H9 (cell line): ENCODE data around the gene FAM217B. TPM values are rescaled to one million over a fixed set of nuclear protein-coding genes. Genes with fewer than 3 reads are reported as not detected.

Experiments
- DNase-seq: peaks from one replicate; pipeline ENCODE4 v3.0.0-alpha.2; 2017
- H2AFZ ChIP-seq: one replicate; pipeline ENCODE4 v1.6.1; 2013; ENCODE audit warnings: mild to moderate bottlenecking, low read length, control low read depth, moderate library complexity
- H2AK5ac ChIP-seq: 2 replicates; pipeline ENCODE4 v1.6.1; 2013; ENCODE audit warnings: low read length, control low read depth, mixed read lengths; ENCODE audit not compliant: insufficient read length
- H2BK120ac ChIP-seq: one replicate; pipeline ENCODE4 v1.6.1; 2013; ENCODE audit warnings: low read depth, mild to moderate bottlenecking, low read length, control low read depth, inconsistent platforms; ENCODE audit not compliant: poor library complexity, severe bottlenecking
- H2BK12ac ChIP-seq: 2 replicates; pipeline ENCODE4 v1.6.1; 2013; ENCODE audit warnings: low read length, control low read depth, mixed read lengths, low read depth; ENCODE audit not compliant: insufficient read length
- H2BK15ac ChIP-seq: 2 replicates; pipeline ENCODE4 v1.6.1; 2013; ENCODE audit warnings: low read depth, low read length, control low read depth
- H2BK20ac ChIP-seq: one replicate; pipeline ENCODE4 v1.6.1; 2013; ENCODE audit warnings: low read depth, mild to moderate bottlenecking, low read length, control low read depth, inconsistent platforms; ENCODE audit not compliant: poor library complexity, severe bottlenecking
- H2BK5ac ChIP-seq: 2 replicates; pipeline ENCODE4 v1.6.1; 2013; ENCODE audit warnings: low read length, control low read depth, mixed read lengths; ENCODE audit not compliant: insufficient read length
- H3K14ac ChIP-seq: 2 replicates; pipeline ENCODE4 v1.6.1; 2013; ENCODE audit warnings: low read length, control low read depth; ENCODE audit not compliant: insufficient read depth
- H3K18ac ChIP-seq: 2 replicates; pipeline ENCODE4 v1.6.1; 2013; ENCODE audit warnings: low read depth, mild to moderate bottlenecking, mixed read lengths, low read length, control low read depth; ENCODE audit not compliant: insufficient read length
- H3K23ac ChIP-seq: 2 replicates; pipeline ENCODE4 v1.6.1; 2013; ENCODE audit warnings: low read length, control low read depth, mixed read lengths, low read depth; ENCODE audit not compliant: insufficient read length
- H3K23me2 ChIP-seq: 2 replicates; pipeline ENCODE4 v1.6.1; 2013; ENCODE audit warnings: low read depth, mild to moderate bottlenecking, mixed read lengths, low read length, control low read depth; ENCODE audit not compliant: insufficient read length, poor library complexity, severe bottlenecking
- H3K27ac ChIP-seq: 2 replicates; pipeline ENCODE4 v1.5.1; 2013; ENCODE audit warnings: low read length, control low read depth, mixed read lengths, low read depth; ENCODE audit not compliant: insufficient read length
- H3K27me3 ChIP-seq: 2 replicates; pipeline ENCODE4 v1.6.1; 2013; ENCODE audit warnings: low read length, control low read depth, inconsistent platforms; ENCODE audit not compliant: insufficient read depth
- H3K4ac ChIP-seq: 2 replicates; pipeline ENCODE4 v1.6.1; 2013; ENCODE audit warnings: low read depth, mild to moderate bottlenecking, control low read depth, inconsistent platforms, low read length, moderate library complexity
- H3K4me1 ChIP-seq: 2 replicates; pipeline ENCODE4 v1.6.1; 2013; ENCODE audit warnings: low read length, control low read depth, inconsistent platforms; ENCODE audit not compliant: insufficient read depth
- H3K4me2 ChIP-seq: 2 replicates; pipeline ENCODE4 v1.6.1; 2013; ENCODE audit warnings: low read length, control low read depth, mixed read lengths; ENCODE audit not compliant: insufficient read length, insufficient read depth
- H3K56ac ChIP-seq: 2 replicates; pipeline ENCODE4 v1.6.1; 2013; ENCODE audit warnings: low read depth, mild to moderate bottlenecking, mixed read lengths, low read length, control low read depth; ENCODE audit not compliant: insufficient read length
- H3K79me1 ChIP-seq: 2 replicates; pipeline ENCODE4 v1.6.1; 2013; ENCODE audit warnings: low read depth, mild to moderate bottlenecking, moderate library complexity, low read length, control low read depth, inconsistent platforms; ENCODE audit not compliant: insufficient read depth, poor library complexity, severe bottlenecking
- H3K79me2 ChIP-seq: 2 replicates; pipeline ENCODE4 v1.6.1; 2013; ENCODE audit warnings: low read length, control low read depth, inconsistent platforms; ENCODE audit not compliant: insufficient read depth
- H3K9ac ChIP-seq: 2 replicates; pipeline ENCODE4 v1.6.1; 2013; ENCODE audit warnings: low read length, control low read depth, mixed read lengths; ENCODE audit not compliant: insufficient read length; ENCODE audit errors: extremely low read depth
- H3K9me3 ChIP-seq: one replicate; pipeline ENCODE4 v1.6.1; 2013; ENCODE audit warnings: low read depth, low read length, inconsistent platforms; ENCODE audit not compliant: control insufficient read depth
- H3T11ph ChIP-seq: one replicate; pipeline ENCODE4 v1.6.1; 2013; ENCODE audit warnings: mild to moderate bottlenecking, low read length, control low read depth, inconsistent platforms
- H4K20me1 ChIP-seq: one replicate; pipeline ENCODE4 v1.6.1; 2013; ENCODE audit not compliant: control insufficient read depth, insufficient read length, insufficient read depth
- H4K5ac ChIP-seq: 2 replicates; pipeline ENCODE4 v1.6.1; 2013; ENCODE audit warnings: low read depth, mild to moderate bottlenecking, mixed read lengths, low read length, control low read depth; ENCODE audit not compliant: insufficient read length
- H4K8ac ChIP-seq: replicated peaks from 2 replicates; pipeline ENCODE4 v1.6.1; 2013; ENCODE audit warnings: low read length, control low read depth, mixed read lengths, low read depth; ENCODE audit not compliant: insufficient read length
- H4K91ac ChIP-seq: 2 replicates; pipeline ENCODE4 v1.6.1; 2013; ENCODE audit warnings: low read depth, mild to moderate bottlenecking, moderate library complexity, mixed read lengths, low read length, control low read depth; ENCODE audit not compliant: insufficient read length
- H3K27ac Mint-ChIP-seq, 3 experiments: 2 replicates in 2 of 3; 3 replicates in 1 of 3; pipeline ENCODE4 v1.8.0; 2020 to 2021; ENCODE audit warnings: mixed read lengths in 3 of 3, mild to moderate bottlenecking in 1 of 3, moderate library complexity in 1 of 3
- H3K27me3 Mint-ChIP-seq: 2 replicates; pipeline ENCODE4 v1.8.0; 2021; ENCODE audit warnings: low read depth, mild to moderate bottlenecking, moderate library complexity, mixed read lengths
- H3K36me3 Mint-ChIP-seq, 3 experiments: 2 replicates in 2 of 3; 3 replicates in 1 of 3; pipeline ENCODE4 v1.8.0; 2020 to 2021; ENCODE audit warnings: low read depth in 3 of 3, mixed read lengths in 3 of 3; ENCODE audit not compliant: insufficient read depth in 1 of 3
- H3K4me1 Mint-ChIP-seq, 2 experiments: 2 replicates each; pipeline ENCODE4 v1.8.0; 2020; ENCODE audit warnings: mixed read lengths in 2 of 2
- H3K4me3 Mint-ChIP-seq, 2 experiments: 2 replicates in 1 of 2; 3 replicates in 1 of 2; pipeline ENCODE4 v1.8.0; 2020 to 2021; ENCODE audit warnings: mild to moderate bottlenecking in 2 of 2, mixed read lengths in 2 of 2, moderate library complexity in 1 of 2
- H3K9me3 Mint-ChIP-seq, 2 experiments: 2 replicates in 1 of 2; 3 replicates in 1 of 2; pipeline ENCODE4 v1.8.0; 2020; ENCODE audit warnings: mild to moderate bottlenecking in 2 of 2, mixed read lengths in 2 of 2, moderate library complexity in 1 of 2
- WGBS: extraction: QIAGEN DNeasy Blood & Tissue Kit; methylation state at CpG from one replicate; pipeline ENCODE4 v1.1.7; 2013; ENCODE audit warnings: missing lambda C conversion rate, low lambda C conversion rate, mixed read lengths; ENCODE audit not compliant: insufficient read length; ENCODE audit errors: extremely low coverage; 5-methylcytosine and 5-hydroxymethylcytosine counted together
- total RNA-seq: library from RNA; stranded (reverse); gene quantifications from 2 replicates; pipeline ENCODE4 v1.2.1, GENCODE V29; 2021
- TF ChIP-seq, protein P1 (sequence below): fragments of 200-600 bp; sonication (generic); conservative IDR thresholded peaks from 3 replicates; pipeline ENCODE4 v1.8.0; 2021; ENCODE audit warnings: antibody characterized with exemption, mild to moderate bottlenecking

Gene FAM217B
- total RNA-seq, 1 experiment from 2014 or later = 24.5 TPM

DNA sequence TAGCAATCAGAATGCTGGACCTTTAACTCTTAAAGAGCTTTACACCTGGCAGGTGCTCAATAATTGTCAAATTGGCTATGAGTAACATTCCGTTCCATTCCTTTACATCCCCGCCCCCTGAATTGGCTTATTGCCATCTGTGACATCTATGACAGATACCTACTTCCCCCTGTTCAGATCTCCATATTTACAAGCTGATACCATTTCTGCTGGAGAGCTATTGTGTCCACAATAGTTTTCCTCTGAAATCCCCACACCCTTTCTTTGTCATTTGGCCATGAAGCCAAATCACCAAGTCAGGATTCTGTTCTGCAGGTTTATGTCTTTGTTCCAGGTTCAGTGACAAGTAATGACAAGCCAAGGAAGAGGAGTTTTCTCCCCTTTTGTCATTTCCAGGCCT lies 21.2 kb downstream of the FAM217B start:
- Histone ChIP-seq H3K79me2 (no peaks in the 10 kb centered on the region), H3K27ac (no peak overlapping the region), H3K4ac (no peak overlapping the region), H3K9me3 (no peaks in the 10 kb centered on the region), H3K4me1 (no peaks in the 10 kb centered on the region), H3K23ac (no peak overlapping the region), H4K8ac (no peak overlapping the region), H2BK120ac (no peak overlapping the region), H3K56ac (no peak overlapping the region), H4K5ac (no peak overlapping the region), H3K27me3 (no peaks in the 10 kb centered on the region), H2AK5ac (no peak overlapping the region), H4K20me1 (no peaks in the 10 kb centered on the region), H2BK12ac (no peak overlapping the region), H2BK20ac (no peak overlapping the region), H3K4me2 (no peak overlapping the region), H4K91ac (no peak overlapping the region), H3K18ac (no peak overlapping the region), H3K14ac (no peak overlapping the region), H3T11ph (no peak overlapping the region), H3K79me1 (no peaks in the 10 kb centered on the region), H2BK5ac (no peak overlapping the region), H3K9ac (no peak overlapping the region), H2AFZ (no peak overlapping the region), H3K23me2 (peaks cover 3% of the 10 kb centered on the region), H2BK15ac (no peak overlapping the region)
- no peak overlapping the region for H3K4me3 Mint-ChIP-seq
- H3K27me3 Mint-ChIP-seq = no peaks in the 10 kb centered on the region
- TF ChIP-seq, protein P1, sequence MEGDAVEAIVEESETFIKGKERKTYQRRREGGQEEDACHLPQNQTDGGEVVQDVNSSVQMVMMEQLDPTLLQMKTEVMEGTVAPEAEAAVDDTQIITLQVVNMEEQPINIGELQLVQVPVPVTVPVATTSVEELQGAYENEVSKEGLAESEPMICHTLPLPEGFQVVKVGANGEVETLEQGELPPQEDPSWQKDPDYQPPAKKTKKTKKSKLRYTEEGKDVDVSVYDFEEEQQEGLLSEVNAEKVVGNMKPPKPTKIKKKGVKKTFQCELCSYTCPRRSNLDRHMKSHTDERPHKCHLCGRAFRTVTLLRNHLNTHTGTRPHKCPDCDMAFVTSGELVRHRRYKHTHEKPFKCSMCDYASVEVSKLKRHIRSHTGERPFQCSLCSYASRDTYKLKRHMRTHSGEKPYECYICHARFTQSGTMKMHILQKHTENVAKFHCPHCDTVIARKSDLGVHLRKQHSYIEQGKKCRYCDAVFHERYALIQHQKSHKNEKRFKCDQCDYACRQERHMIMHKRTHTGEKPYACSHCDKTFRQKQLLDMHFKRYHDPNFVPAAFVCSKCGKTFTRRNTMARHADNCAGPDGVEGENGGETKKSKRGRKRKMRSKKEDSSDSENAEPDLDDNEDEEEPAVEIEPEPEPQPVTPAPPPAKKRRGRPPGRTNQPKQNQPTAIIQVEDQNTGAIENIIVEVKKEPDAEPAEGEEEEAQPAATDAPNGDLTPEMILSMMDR = no peak
- no peaks in the 10 kb centered on the region for H3K36me3 Mint-ChIP-seq
- no peaks in the 10 kb centered on the region for H3K9me3 Mint-ChIP-seq
- no peak overlapping the region for H3K27ac Mint-ChIP-seq
- peaks cover 0 to 8% of the 10 kb centered on the region in 2 experiments; a peak in 3 of 4 replicates for H3K4me1 Mint-ChIP-seq
- no CpG with 5 or more reads among the region's 2 CpGs for WGBS
- DNase-seq = no peak
